Measurements from ENCODE around the gene MAX. TPM values are rescaled to one million over a fixed set of nuclear protein-coding genes. Genes with fewer than 3 reads are reported as not detected.
A peak's percentile ranks its signal among the peaks of the same experiment; 100 is the strongest.

Gene MAX
- total RNA-seq, 1 donor from 2014 or later = 22.2 TPM

GRCh38 chr14:65052832-65053231, 49.5 kb downstream of the MAX start:
- no peaks in the 10 kb centered on the region for H3K79me2 ChIP-seq (ENCODE audit: low read depth)
- H3F3A ChIP-seq (ENCODE audit: low read depth) = no peaks in the 10 kb centered on the region
- Mint-ChIP-seq H3K9me3 (no peaks in the 10 kb centered on the region), H3K4me1 (no peaks in the 10 kb centered on the region), H3K4me3 (no peak overlapping the region), H3K27ac (peak overlapping the region; percentile 3), H3K27me3 (ENCODE audit: insufficient read depth, low read depth) (peaks cover 2% of the 10 kb centered on the region), H3K36me3 (peaks cover 9% of the 10 kb centered on the region)
- no peak overlapping the region for H3K9ac ChIP-seq
- H3K4me3 ChIP-seq = no peak overlapping the region
- H3K36me3 ChIP-seq = no peaks in the 10 kb centered on the region
- no peaks in the 10 kb centered on the region for H3K27me3 ChIP-seq
- DNase-seq (ENCODE audit: low spot score) = no peak
- H3K9me3 ChIP-seq (ENCODE audit: low read depth) = no peaks in the 10 kb centered on the region
- no peaks in the 10 kb centered on the region for H3K4me1 ChIP-seq
- no peaks in the 10 kb centered on the region for H4K20me1 ChIP-seq (ENCODE audit: low read depth)
- no peak overlapping the region for H3K4me2 ChIP-seq
- TF ChIP-seq EZH2phosphoT487 (IDR thresholded peaks at IDR 0.05) (no peak), EZH2 (IDR thresholded peaks at IDR 0.05) (no peak), CTCF (IDR thresholded peaks at IDR 0.05) (no peak)
- no peak overlapping the region for H3K27ac ChIP-seq
- H2AFZ ChIP-seq (replicated peaks) = no peak overlapping the region

- Mint-ChIP-seq H3K27ac (no peak overlapping the region), H3K4me1 (no peaks in the 10 kb centered on the region), H3K4me3 (no peak overlapping the region), H3K9me3 (no peaks in the 10 kb centered on the region), H3K36me3 (peaks cover 20% of the 10 kb centered on the region), H3K27me3 (ENCODE audit: insufficient read depth, low read depth) (peaks cover 3% of the 10 kb centered on the region)
- no peaks in the 10 kb centered on the region for H3K4me1 ChIP-seq
- DNase-seq (ENCODE audit: low spot score) = no peak
- no peak overlapping the region for H3K4me3 ChIP-seq
- no peaks in the 10 kb centered on the region for H3K27me3 ChIP-seq
- H4K20me1 ChIP-seq (ENCODE audit: low read depth) = no peaks in the 10 kb centered on the region
- no peak for TF ChIP-seq EZH2 (IDR thresholded peaks at IDR 0.05)
- TF ChIP-seq CTCF (IDR thresholded peaks at IDR 0.05) = no peak
- TF ChIP-seq EZH2phosphoT487 (IDR thresholded peaks at IDR 0.05) = no peak
- no peak overlapping the region for H3K9ac ChIP-seq
- no peaks in the 10 kb centered on the region for H3K36me3 ChIP-seq
- no peak overlapping the region for H3K27ac ChIP-seq
- no peak overlapping the region for H3K4me2 ChIP-seq
- H3K9me3 ChIP-seq (ENCODE audit: low read depth) = no peaks in the 10 kb centered on the region
- H3F3A ChIP-seq (ENCODE audit: low read depth) = no peaks in the 10 kb centered on the region
- no peaks in the 10 kb centered on the region for H3K79me2 ChIP-seq (ENCODE audit: low read depth)
- H2AFZ ChIP-seq (replicated peaks) = no peak overlapping the region
Measured at GRCh38 chr14:65045709-65046108, 56.6 kb downstream of the MAX start.

- Histone ChIP-seq H3K79me2 (ENCODE audit: low read depth) (no peaks in the 10 kb centered on the region), H4K20me1 (ENCODE audit: low read depth) (no peaks in the 10 kb centered on the region), H3K36me3 (no peaks in the 10 kb centered on the region), H3K27ac (no peak overlapping the region), H3K9ac (no peak overlapping the region), H3K4me2 (no peak overlapping the region), H2AFZ (replicated peaks) (no peak overlapping the region), H3K27me3 (no peaks in the 10 kb centered on the region), H3F3A (ENCODE audit: low read depth) (no peaks in the 10 kb centered on the region), H3K9me3 (ENCODE audit: low read depth) (no peaks in the 10 kb centered on the region), H3K4me1 (no peaks in the 10 kb centered on the region), H3K4me3 (no peak overlapping the region)
- H3K27me3 Mint-ChIP-seq (ENCODE audit: insufficient read depth, low read depth) = peaks cover 3% of the 10 kb centered on the region
- H3K4me3 Mint-ChIP-seq = no peak overlapping the region
- H3K9me3 Mint-ChIP-seq = no peaks in the 10 kb centered on the region
- no peak for TF ChIP-seq CTCF (IDR thresholded peaks at IDR 0.05)
- no peak for TF ChIP-seq EZH2phosphoT487 (IDR thresholded peaks at IDR 0.05)
- no peak for TF ChIP-seq EZH2 (IDR thresholded peaks at IDR 0.05)
- no peak overlapping the region for H3K27ac Mint-ChIP-seq
- H3K36me3 Mint-ChIP-seq = peaks cover 20% of the 10 kb centered on the region
- no peak for DNase-seq (ENCODE audit: low spot score)
- H3K4me1 Mint-ChIP-seq = no peaks in the 10 kb centered on the region
Measured at GRCh38 chr14:65045006-65045405, 57.3 kb downstream of the MAX start.

GRCh38 chr14:65044596-65044959, 57.7 kb downstream of the MAX start:
- H3K4me3 ChIP-seq = no peak overlapping the region
- DNase-seq (ENCODE audit: low spot score) = no peak
- H3K4me2 ChIP-seq = no peak overlapping the region
- Mint-ChIP-seq H3K36me3 (peaks cover 20% of the 10 kb centered on the region), H3K4me3 (no peak overlapping the region), H3K27me3 (ENCODE audit: insufficient read depth, low read depth) (peaks cover 3% of the 10 kb centered on the region), H3K9me3 (no peaks in the 10 kb centered on the region), H3K27ac (no peak overlapping the region), H3K4me1 (no peaks in the 10 kb centered on the region)
- H3K9ac ChIP-seq = no peak overlapping the region
- no peaks in the 10 kb centered on the region for H3K79me2 ChIP-seq (ENCODE audit: low read depth)
- no peaks in the 10 kb centered on the region for H3K4me1 ChIP-seq
- no peaks in the 10 kb centered on the region for H3K9me3 ChIP-seq (ENCODE audit: low read depth)
- no peak overlapping the region for H3K27ac ChIP-seq
- no peaks in the 10 kb centered on the region for H3K27me3 ChIP-seq
- H3F3A ChIP-seq (ENCODE audit: low read depth) = no peaks in the 10 kb centered on the region
- H2AFZ ChIP-seq (replicated peaks) = no peak overlapping the region
- H3K36me3 ChIP-seq = no peaks in the 10 kb centered on the region
- no peaks in the 10 kb centered on the region for H4K20me1 ChIP-seq (ENCODE audit: low read depth)
- no peak for TF ChIP-seq CTCF (IDR thresholded peaks at IDR 0.05)
- no peak for TF ChIP-seq EZH2 (IDR thresholded peaks at IDR 0.05)
- no peak for TF ChIP-seq EZH2phosphoT487 (IDR thresholded peaks at IDR 0.05)

Measured in neural progenitor cell (in vitro differentiated cells).